WTC11 (cell line): ENCODE measurements around the gene STOM. TPM values are rescaled to one million over a fixed set of nuclear protein-coding genes. Genes with fewer than 3 reads are reported as not detected.

ENCODE experiments used
- ATAC-seq: fragments of 200-7000 bp; cut with Tn5 transposase; 2 replicates; pipeline ENCODE4 v1.10.0; 2021; ENCODE audit warnings: mild to moderate bottlenecking, moderate library complexity
- CTCF ChIA-PET: fragments of 300-600 bp; sonication (Branson Sonifier 250); formaldehyde crosslinking; loops from one replicate; lab custom pipeline; 2021; ENCODE audit warnings: antibody characterized with exemption; lab: Charles Lee
- POLR2A ChIA-PET: fragments of 350-600 bp; sonication (Branson Sonifier 250); formaldehyde crosslinking; loops from one replicate; lab custom pipeline; 2021; ENCODE audit warnings: antibody characterized with exemption; lab: Charles Lee
- DNase-seq: peaks from one replicate; pipeline ENCODE4 v3.0.0; 2021; ENCODE audit warnings: low spot score
- H3K27ac Mint-ChIP-seq: 2 replicates; pipeline ENCODE4 v1.8.0; 2021; ENCODE audit warnings: mixed read lengths
- H3K27me3 Mint-ChIP-seq: 2 replicates; pipeline ENCODE4 v1.8.0; 2021; ENCODE audit warnings: low read depth, mild to moderate bottlenecking, moderate library complexity, mixed read lengths
- H3K36me3 Mint-ChIP-seq: 2 replicates; pipeline ENCODE4 v1.8.0; 2021; ENCODE audit warnings: mixed read lengths
- H3K4me1 Mint-ChIP-seq: 2 replicates; pipeline ENCODE4 v1.8.0; 2022; ENCODE audit warnings: mixed read lengths
- H3K4me3 Mint-ChIP-seq: 2 replicates; pipeline ENCODE4 v1.8.0; 2021; ENCODE audit warnings: mild to moderate bottlenecking, moderate library complexity, mixed read lengths
- H3K9me3 Mint-ChIP-seq: 2 replicates; pipeline ENCODE4 v1.8.0; 2021; ENCODE audit warnings: mixed read lengths
- ARID4B ChIP-seq: sonication (generic); formaldehyde crosslinking; IDR thresholded peaks from 2 replicates; pipeline ENCODE4 v1.8.0; 2023; ENCODE audit warnings: missing genetic modification reagents, mild to moderate bottlenecking, borderline replicate concordance
- ATF3 ChIP-seq: sonication (generic); formaldehyde crosslinking; conservative IDR thresholded peaks from 2 replicates; pipeline ENCODE4 v1.8.1; 2022; ENCODE audit warnings: mild to moderate bottlenecking, missing genetic modification reagents
- CDX4 ChIP-seq: fragments of 250-450 bp; sonication (Bioruptor Pico); IDR thresholded peaks from 2 replicates; pipeline ENCODE4 v1.9.0; 2021; ENCODE audit warnings: moderate library complexity, mild to moderate bottlenecking, inconsistent platforms, borderline replicate concordance
- ETV6 ChIP-seq: sonication (generic); formaldehyde crosslinking; IDR thresholded peaks from 2 replicates; pipeline ENCODE4 v1.8.1; 2022; ENCODE audit warnings: mild to moderate bottlenecking, missing genetic modification reagents
- FOXP1 ChIP-seq: sonication (generic); formaldehyde crosslinking; IDR thresholded peaks from 2 replicates; pipeline ENCODE4 v1.8.0; 2022; ENCODE audit warnings: missing genetic modification reagents, mild to moderate bottlenecking, moderate library complexity, borderline replicate concordance
- FOXP4 ChIP-seq: sonication (generic); formaldehyde crosslinking; IDR thresholded peaks from 2 replicates; pipeline ENCODE4 v1.8.0; 2022; ENCODE audit warnings: mild to moderate bottlenecking, missing genetic modification reagents
- KAT7 ChIP-seq: sonication (generic); formaldehyde crosslinking; IDR thresholded peaks from 2 replicates; pipeline ENCODE4 v1.8.1; 2023; ENCODE audit warnings: missing genetic modification reagents, mild to moderate bottlenecking, borderline replicate concordance
- MLX ChIP-seq: sonication (generic); formaldehyde crosslinking; IDR thresholded peaks from 2 replicates; pipeline ENCODE4 v1.8.1; 2023; ENCODE audit warnings: mild to moderate bottlenecking, missing genetic modification reagents, moderate library complexity
- NR2C2 ChIP-seq: sonication (generic); formaldehyde crosslinking; IDR thresholded peaks from 2 replicates; pipeline ENCODE4 v1.8.0; 2022; ENCODE audit warnings: mild to moderate bottlenecking, missing genetic modification reagents
- SMAD4 ChIP-seq: sonication (generic); formaldehyde crosslinking; IDR thresholded peaks from 2 replicates; pipeline ENCODE4 v1.8.0; 2022; ENCODE audit warnings: mild to moderate bottlenecking, missing genetic modification reagents
- STAT6 ChIP-seq: sonication (generic); formaldehyde crosslinking; conservative IDR thresholded peaks from 2 replicates; pipeline ENCODE4 v1.8.1; 2023; ENCODE audit warnings: mild to moderate bottlenecking, low read depth, missing genetic modification reagents, moderate library complexity
- TCF7 ChIP-seq: sonication (generic); formaldehyde crosslinking; IDR thresholded peaks from 2 replicates; pipeline ENCODE4 v1.8.0; 2022; ENCODE audit warnings: mild to moderate bottlenecking, low read depth, missing genetic modification reagents, moderate library complexity
- TEAD4 ChIP-seq: sonication (generic); formaldehyde crosslinking; IDR thresholded peaks from 2 replicates; pipeline ENCODE4 v1.8.0; 2022; ENCODE audit warnings: mild to moderate bottlenecking, missing genetic modification reagents
- TP53 ChIP-seq: sonication (generic); formaldehyde crosslinking; IDR thresholded peaks from 2 replicates; pipeline ENCODE4 v1.8.1; 2023; ENCODE audit warnings: mild to moderate bottlenecking, missing genetic modification reagents
- ZBTB21 ChIP-seq: sonication (generic); formaldehyde crosslinking; IDR thresholded peaks from 2 replicates; pipeline ENCODE4 v1.8.1; 2023; ENCODE audit warnings: mild to moderate bottlenecking, missing genetic modification reagents, borderline replicate concordance
- ZNF317 ChIP-seq: sonication (generic); formaldehyde crosslinking; IDR thresholded peaks from 2 replicates; pipeline ENCODE4 v1.8.1; 2023; ENCODE audit warnings: low read depth, mild to moderate bottlenecking, moderate library complexity, missing genetic modification reagents, borderline replicate concordance
- ZNF416 ChIP-seq: fragments of 250-450 bp; sonication (Bioruptor Pico); IDR thresholded peaks from 2 replicates; pipeline ENCODE4 v1.9.0; 2021; ENCODE audit warnings: mild to moderate bottlenecking, inconsistent platforms
- ZNF425 ChIP-seq: fragments of 250-450 bp; sonication (Bioruptor Pico); conservative IDR thresholded peaks from 2 replicates; pipeline ENCODE4 v1.9.0; 2021; ENCODE audit warnings: mild to moderate bottlenecking
- total RNA-seq: library from RNA; stranded (reverse); gene quantifications from 3 replicates; pipeline ENCODE4 v1.2.3, GENCODE V29; 2021

STOM gene
- total RNA-seq, 1 experiment from 2014 or later = 32.9 TPM

- POLR2A ChIA-PET = no interaction called here
- TF ChIP-seq TEAD4 (CRISPR knock-in tag) = no peak
- TF ChIP-seq CDX4 (CRISPR knock-in tag) = no peak
- no peak for TF ChIP-seq FOXP1 (CRISPR knock-in tag)
- no peak for TF ChIP-seq ZBTB21 (CRISPR knock-in tag)
- no peak for TF ChIP-seq FOXP4
- no peak for TF ChIP-seq STAT6 (CRISPR knock-in tag)
- no peak for TF ChIP-seq ARID4B (CRISPR knock-in tag)
- TF ChIP-seq ZNF416 = no peak
- no peak for TF ChIP-seq KAT7 (CRISPR knock-in tag)
- no peak for TF ChIP-seq ATF3 (CRISPR knock-in tag)
- no peak for TF ChIP-seq TCF7 (CRISPR knock-in tag)
- TF ChIP-seq ETV6 (CRISPR knock-in tag) = no peak
- TF ChIP-seq SMAD4 (CRISPR knock-in tag) = no peak
- TF ChIP-seq ZNF425 = no peak
- no peak for TF ChIP-seq MLX (CRISPR knock-in tag)
- no peak for TF ChIP-seq NR2C2 (CRISPR knock-in tag)
- no peak for TF ChIP-seq ZNF317 (CRISPR knock-in tag)
- no peak for TF ChIP-seq TP53 (CRISPR knock-in tag)
- Mint-ChIP-seq H3K9me3 (no peaks in the 10 kb centered on the region), H3K27me3 (no peaks in the 10 kb centered on the region), H3K36me3 (no peaks in the 10 kb centered on the region; the same call in 1 of the 2 replicates), H3K4me3 (no peak overlapping the region), H3K4me1 (no peaks in the 10 kb centered on the region), H3K27ac (no peak overlapping the region)
- DNase-seq (no peak), ATAC-seq (no peak)
- CTCF ChIA-PET = no interaction called here
These were observed 25.9 kb downstream of the STOM start for GRCh38 chr9:121344184-121344583.
